Vagina (tissue), 2 donors: ENCODE data around the gene GAL.

Experiments
- POLR2A ChIP-seq, 2 donors: fragments of 450-650 bp; IDR thresholded peaks; one replicate each; pipeline ENCODE4 v1.6.1; 2017; ENCODE audit warnings: antibody characterized with exemption in 2 of 2, mild to moderate bottlenecking in 2 of 2, moderate library complexity in 2 of 2
- POLR2AphosphoS5 ChIP-seq, 2 donors: sonication (generic); formaldehyde crosslinking; IDR thresholded peaks; one replicate each; pipeline ENCODE4 v1.9.0; 2017; ENCODE audit warnings: antibody characterized with exemption in 2 of 2, mild to moderate bottlenecking in 2 of 2, low read depth in 1 of 2; ENCODE audit not compliant: insufficient read depth in 1 of 2
- TF ChIP-seq, protein P1 (sequence below), 3 experiments: fragments of 450-650 bp in 2 of 3; fragments of 200-600 bp in 1 of 3; sonication (generic) in 1 of 3; IDR thresholded peaks; one replicate each; pipeline ENCODE4 v1.5.1; 2017 to 2019; ENCODE audit warnings: antibody characterized with exemption in 3 of 3, mild to moderate bottlenecking in 2 of 3, moderate library complexity in 2 of 3

DNA sequence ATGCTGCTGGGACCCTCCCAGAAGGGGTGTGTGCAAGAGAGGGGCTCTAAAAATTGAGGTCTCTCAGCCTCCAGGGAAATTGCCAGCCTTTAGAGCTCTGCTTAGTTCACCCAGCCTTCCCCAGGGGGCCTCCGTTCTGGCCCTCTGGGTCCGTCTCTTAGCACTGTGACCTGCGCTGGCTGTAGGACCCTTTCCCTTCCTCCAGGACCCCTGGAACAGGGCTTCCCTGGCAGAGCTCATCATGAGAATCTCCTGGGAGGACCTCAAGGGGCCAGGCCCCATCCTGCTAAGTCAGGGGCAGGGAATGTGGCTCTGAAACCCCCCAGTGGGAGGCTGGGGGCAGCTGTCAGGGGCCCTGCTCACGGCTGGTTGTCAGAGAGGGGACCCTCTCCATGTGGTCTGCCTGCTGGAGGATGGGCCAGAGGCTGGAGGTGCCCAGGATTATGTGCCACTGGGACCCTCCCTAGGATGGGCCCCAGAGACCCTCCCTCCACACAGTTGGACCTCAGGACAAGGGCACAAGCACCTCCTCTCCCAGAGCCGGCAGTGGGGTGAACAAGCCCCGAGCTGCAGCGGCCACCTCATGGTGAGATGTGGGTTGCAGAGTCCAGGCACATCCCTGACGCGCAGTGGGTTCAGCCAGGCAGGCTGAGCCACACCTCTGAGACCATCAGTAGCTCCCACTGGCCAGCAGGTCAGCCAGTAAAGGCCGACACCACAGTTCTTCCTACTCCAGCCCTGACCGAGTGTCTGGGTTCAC lies 27.1 kb upstream of the GAL start:
- TF ChIP-seq, protein P1, sequence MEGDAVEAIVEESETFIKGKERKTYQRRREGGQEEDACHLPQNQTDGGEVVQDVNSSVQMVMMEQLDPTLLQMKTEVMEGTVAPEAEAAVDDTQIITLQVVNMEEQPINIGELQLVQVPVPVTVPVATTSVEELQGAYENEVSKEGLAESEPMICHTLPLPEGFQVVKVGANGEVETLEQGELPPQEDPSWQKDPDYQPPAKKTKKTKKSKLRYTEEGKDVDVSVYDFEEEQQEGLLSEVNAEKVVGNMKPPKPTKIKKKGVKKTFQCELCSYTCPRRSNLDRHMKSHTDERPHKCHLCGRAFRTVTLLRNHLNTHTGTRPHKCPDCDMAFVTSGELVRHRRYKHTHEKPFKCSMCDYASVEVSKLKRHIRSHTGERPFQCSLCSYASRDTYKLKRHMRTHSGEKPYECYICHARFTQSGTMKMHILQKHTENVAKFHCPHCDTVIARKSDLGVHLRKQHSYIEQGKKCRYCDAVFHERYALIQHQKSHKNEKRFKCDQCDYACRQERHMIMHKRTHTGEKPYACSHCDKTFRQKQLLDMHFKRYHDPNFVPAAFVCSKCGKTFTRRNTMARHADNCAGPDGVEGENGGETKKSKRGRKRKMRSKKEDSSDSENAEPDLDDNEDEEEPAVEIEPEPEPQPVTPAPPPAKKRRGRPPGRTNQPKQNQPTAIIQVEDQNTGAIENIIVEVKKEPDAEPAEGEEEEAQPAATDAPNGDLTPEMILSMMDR (IDR thresholded peaks at IDR 0.05), result no peak
- TF ChIP-seq POLR2A (IDR thresholded peaks at IDR 0.05) (no peak), POLR2AphosphoS5 (IDR thresholded peaks at IDR 0.05; ENCODE audit: insufficient read depth in 1 of 2, low read depth in 1 of 2) (no peak)
